HepG2 (cell line): ENCODE measurements around the gene SKIL. TPM values are rescaled to one million over a fixed set of nuclear protein-coding genes. Genes with fewer than 3 reads are reported as not detected.

Experiments used
- FOXA3 ChIP-seq: IDR thresholded peaks from 2 replicates; pipeline ENCODE4 v1.6.1; 2016; ENCODE audit warnings: missing genetic modification reagents, missing compliant biosample characterization
- HMGXB3 ChIP-seq: sonication (generic); formaldehyde crosslinking; IDR thresholded peaks from 2 replicates; pipeline ENCODE4 v1.4.0; 2020; ENCODE audit warnings: missing genetic modification reagents, borderline replicate concordance
- NFE2L1 ChIP-seq: sonication (generic); formaldehyde crosslinking; IDR thresholded peaks from 2 replicates; pipeline ENCODE4 v1.4.0; 2020; ENCODE audit warnings: missing genetic modification reagents, mild to moderate bottlenecking, borderline replicate concordance
- RCOR2 ChIP-seq: IDR thresholded peaks from 2 replicates; pipeline ENCODE4 v1.6.1; 2016; ENCODE audit warnings: missing biosample characterization, missing genetic modification reagents
- SALL1 ChIP-seq: sonication (generic); formaldehyde crosslinking; IDR thresholded peaks from 2 replicates; pipeline ENCODE4 v1.8.0; 2022; ENCODE audit warnings: mild to moderate bottlenecking, missing genetic modification reagents
- STAT5B ChIP-seq: sonication (generic); formaldehyde crosslinking; IDR thresholded peaks from 2 replicates; pipeline ENCODE4 v1.4.0; 2020; ENCODE audit warnings: missing genetic modification reagents
- THRA ChIP-seq: sonication (generic); formaldehyde crosslinking; IDR thresholded peaks from 2 replicates; pipeline ENCODE4 v1.4.0; 2020; ENCODE audit warnings: missing genetic modification reagents, borderline replicate concordance
- ZNF607 ChIP-seq: sonication (generic); formaldehyde crosslinking; IDR thresholded peaks from 2 replicates; pipeline ENCODE4 v1.5.1; 2020; ENCODE audit warnings: missing genetic modification reagents, mild to moderate bottlenecking, borderline replicate concordance
- ZNF878 ChIP-seq: sonication (generic); formaldehyde crosslinking; IDR thresholded peaks from 2 replicates; pipeline ENCODE4 v1.8.1; 2023; ENCODE audit warnings: mild to moderate bottlenecking, missing genetic modification reagents, moderate library complexity
- ZSCAN29 ChIP-seq: sonication (generic); formaldehyde crosslinking; conservative IDR thresholded peaks from 2 replicates; pipeline ENCODE4 v1.4.0; 2020; ENCODE audit warnings: mild to moderate bottlenecking, missing genetic modification reagents
- polyA plus RNA-seq, 8 experiments: library from polyadenylated mRNA; depleted of rRNA in 3 of 8; stranded (reverse) in 7 of 8; unstranded in 1 of 8; fragments of >200 nt; fragmentation: Illumina TruSeq in 4 of 8; extraction: Trizol in 4 of 8; gene quantifications; 2 replicates each; pipeline versions ENCODE4 v1.2.1 to v1.2.3, GENCODE V29; 2011 to 2016; ENCODE audit warnings: low read depth in 4 of 8, missing spikeins in 1 of 8, mixed read lengths in 1 of 8; ENCODE audit not compliant: insufficient read depth in 1 of 8
- total RNA-seq, 5 experiments: library from RNA; depleted of rRNA; stranded (reverse); fragments of >200 nt; fragmentation: Illumina TruSeq; extraction: Trizol; gene quantifications; 2 replicates each; pipeline ENCODE4 v1.2.3, GENCODE V29; 2016; ENCODE audit warnings: low read depth in 1 of 5
- TF ChIP-seq, protein P1 (sequence below): sonication (generic); formaldehyde crosslinking; IDR thresholded peaks from 2 replicates; pipeline ENCODE4 v1.8.1; 2023; ENCODE audit warnings: mild to moderate bottlenecking, missing genetic modification reagents
- TF ChIP-seq, protein P2 (sequence below): sonication (generic); formaldehyde crosslinking; IDR thresholded peaks from 2 replicates; pipeline ENCODE4 v1.4.0; 2020; ENCODE audit warnings: mild to moderate bottlenecking, low read depth, missing genetic modification reagents

SKIL gene
- total and polyA plus RNA-seq, 2 of the 13 experiments (the other 11 are each of a cell fraction or from before 2014, with no cell fraction given), result 5.2 to 20.7 TPM

DNA sequence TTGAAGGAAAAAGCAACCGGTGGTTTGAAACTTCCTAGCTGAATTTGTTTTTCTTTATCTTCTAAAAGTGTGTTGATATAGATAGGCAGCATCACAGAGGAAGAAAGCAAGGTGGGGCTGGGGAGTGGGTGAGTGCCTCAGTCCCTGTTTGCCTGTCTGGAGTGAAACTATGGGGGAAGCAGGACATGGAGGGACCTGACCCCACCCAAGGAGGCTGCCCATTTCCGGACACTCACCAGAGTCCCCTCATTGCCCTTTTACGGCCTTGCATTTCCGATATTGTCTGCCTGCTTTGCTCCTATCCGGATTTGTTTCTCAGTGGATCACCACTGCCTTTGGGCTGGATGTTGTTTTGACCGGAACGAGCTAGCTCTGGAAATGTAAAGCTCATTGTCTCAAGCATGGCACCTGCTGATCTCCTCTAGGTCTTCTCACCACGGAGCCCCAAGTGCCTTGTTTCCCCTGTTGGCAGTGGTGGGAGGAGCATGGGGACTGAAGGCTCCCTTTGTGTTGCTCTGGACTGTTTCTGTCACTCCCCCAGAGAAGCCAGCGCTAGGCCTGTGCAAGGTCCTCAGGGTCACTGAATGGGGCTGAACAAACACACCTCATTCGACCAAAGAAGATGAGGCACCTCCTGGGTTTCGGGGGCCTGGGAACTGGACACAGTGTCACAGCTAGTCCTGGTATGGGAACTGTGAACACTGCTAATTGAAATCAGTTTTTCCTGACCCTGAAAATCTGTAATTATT is 68.2 kb downstream of the SKIL start (continued):
- TF ChIP-seq, protein P1, sequence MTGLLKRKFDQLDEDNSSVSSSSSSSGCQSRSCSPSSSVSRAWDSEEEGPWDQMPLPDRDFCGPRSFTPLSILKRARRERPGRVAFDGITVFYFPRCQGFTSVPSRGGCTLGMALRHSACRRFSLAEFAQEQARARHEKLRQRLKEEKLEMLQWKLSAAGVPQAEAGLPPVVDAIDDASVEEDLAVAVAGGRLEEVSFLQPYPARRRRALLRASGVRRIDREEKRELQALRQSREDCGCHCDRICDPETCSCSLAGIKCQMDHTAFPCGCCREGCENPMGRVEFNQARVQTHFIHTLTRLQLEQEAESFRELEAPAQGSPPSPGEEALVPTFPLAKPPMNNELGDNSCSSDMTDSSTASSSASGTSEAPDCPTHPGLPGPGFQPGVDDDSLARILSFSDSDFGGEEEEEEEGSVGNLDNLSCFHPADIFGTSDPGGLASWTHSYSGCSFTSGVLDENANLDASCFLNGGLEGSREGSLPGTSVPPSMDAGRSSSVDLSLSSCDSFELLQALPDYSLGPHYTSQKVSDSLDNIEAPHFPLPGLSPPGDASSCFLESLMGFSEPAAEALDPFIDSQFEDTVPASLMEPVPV (CRISPR knock-in tag), result peak; percentile 75
- TF ChIP-seq ZNF878 (CRISPR knock-in tag) (no peak; the same call in 1 of the 2 replicates), RCOR2 (0 out of 2 replicates have a peak, but pooled peaks have one; percentile 33), FOXA3 (CRISPR knock-in tag) (peak; percentile 58), ZSCAN29 (CRISPR knock-in tag) (peak; percentile 85; the same call in 1 of the 2 replicates), NFE2L1 (CRISPR knock-in tag) (no peak), STAT5B (no peak), HMGXB3 (CRISPR knock-in tag) (peak; percentile 51; the same call in 1 of the 2 replicates), THRA (CRISPR knock-in tag) (peak; percentile 38; the same call in 1 of the 2 replicates), SALL1 (CRISPR knock-in tag) (peak; percentile 81), ZNF607 (CRISPR knock-in tag) (no peak)
- TF ChIP-seq, protein P2, sequence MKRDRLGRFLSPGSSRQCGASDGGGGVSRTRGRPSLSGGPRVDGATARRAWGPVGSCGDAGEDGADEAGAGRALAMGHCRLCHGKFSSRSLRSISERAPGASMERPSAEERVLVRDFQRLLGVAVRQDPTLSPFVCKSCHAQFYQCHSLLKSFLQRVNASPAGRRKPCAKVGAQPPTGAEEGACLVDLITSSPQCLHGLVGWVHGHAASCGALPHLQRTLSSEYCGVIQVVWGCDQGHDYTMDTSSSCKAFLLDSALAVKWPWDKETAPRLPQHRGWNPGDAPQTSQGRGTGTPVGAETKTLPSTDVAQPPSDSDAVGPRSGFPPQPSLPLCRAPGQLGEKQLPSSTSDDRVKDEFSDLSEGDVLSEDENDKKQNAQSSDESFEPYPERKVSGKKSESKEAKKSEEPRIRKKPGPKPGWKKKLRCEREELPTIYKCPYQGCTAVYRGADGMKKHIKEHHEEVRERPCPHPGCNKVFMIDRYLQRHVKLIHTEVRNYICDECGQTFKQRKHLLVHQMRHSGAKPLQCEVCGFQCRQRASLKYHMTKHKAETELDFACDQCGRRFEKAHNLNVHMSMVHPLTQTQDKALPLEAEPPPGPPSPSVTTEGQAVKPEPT (CRISPR knock-in tag), result no peak
